ENCODE data around the gene MRPL14. TPM values are rescaled to one million over a fixed set of nuclear protein-coding genes. Genes with fewer than 3 reads are reported as not detected.

Gene MRPL14
- total and polyA plus RNA-seq, 12 donors, result 22.0 to 94.6 (median 49.3) TPM

DNA sequence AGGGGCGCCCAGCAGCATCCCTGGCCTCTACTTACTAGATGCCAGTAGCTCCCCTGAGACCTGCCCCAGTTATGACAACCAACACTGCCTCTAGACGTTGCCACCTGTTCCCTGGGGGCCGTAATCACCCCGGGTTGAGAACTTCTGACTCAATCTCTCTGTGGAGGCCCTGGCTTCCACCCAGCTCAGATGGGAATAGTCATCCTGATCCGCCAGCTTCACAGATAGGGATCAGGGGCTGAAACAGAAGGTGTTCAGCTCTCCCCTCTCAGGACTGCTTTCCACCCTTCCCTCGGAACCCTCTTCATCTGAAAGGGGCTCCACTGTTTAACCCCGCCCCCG lies 34.7 kb upstream of the MRPL14 start:
- Histone ChIP-seq H3K27me3 (no peaks in the 10 kb centered on the region), H3K36me3 (replicated peaks in 1 of 2) (no peaks in the 10 kb centered on the region), H3K9me3 (replicated peaks in 1 of 3) (no peaks in the 10 kb centered on the region), H3K4me3 (no peak overlapping the region), H3K27ac (no peak overlapping the region), H3K4me1 (replicated peaks in 1 of 2) (peaks cover 0 to 5% of the 10 kb centered on the region in 2 donors)
- 52 to 61% (median 60%) methylated on average over 8 of the region's 8 CpGs for WGBS, 4 donors
- no peak for TF ChIP-seq POLR2A (IDR thresholded peaks at IDR 0.05)
- TF ChIP-seq, protein P1, sequence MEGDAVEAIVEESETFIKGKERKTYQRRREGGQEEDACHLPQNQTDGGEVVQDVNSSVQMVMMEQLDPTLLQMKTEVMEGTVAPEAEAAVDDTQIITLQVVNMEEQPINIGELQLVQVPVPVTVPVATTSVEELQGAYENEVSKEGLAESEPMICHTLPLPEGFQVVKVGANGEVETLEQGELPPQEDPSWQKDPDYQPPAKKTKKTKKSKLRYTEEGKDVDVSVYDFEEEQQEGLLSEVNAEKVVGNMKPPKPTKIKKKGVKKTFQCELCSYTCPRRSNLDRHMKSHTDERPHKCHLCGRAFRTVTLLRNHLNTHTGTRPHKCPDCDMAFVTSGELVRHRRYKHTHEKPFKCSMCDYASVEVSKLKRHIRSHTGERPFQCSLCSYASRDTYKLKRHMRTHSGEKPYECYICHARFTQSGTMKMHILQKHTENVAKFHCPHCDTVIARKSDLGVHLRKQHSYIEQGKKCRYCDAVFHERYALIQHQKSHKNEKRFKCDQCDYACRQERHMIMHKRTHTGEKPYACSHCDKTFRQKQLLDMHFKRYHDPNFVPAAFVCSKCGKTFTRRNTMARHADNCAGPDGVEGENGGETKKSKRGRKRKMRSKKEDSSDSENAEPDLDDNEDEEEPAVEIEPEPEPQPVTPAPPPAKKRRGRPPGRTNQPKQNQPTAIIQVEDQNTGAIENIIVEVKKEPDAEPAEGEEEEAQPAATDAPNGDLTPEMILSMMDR (IDR thresholded peaks at IDR 0.05), result no peak
- DNase-seq, result peak in 6 of 7 donors; percentile 59 to 79 (median 68)
- intact Hi-C loops (cut with DNase I), result no loop called here

DNA sequence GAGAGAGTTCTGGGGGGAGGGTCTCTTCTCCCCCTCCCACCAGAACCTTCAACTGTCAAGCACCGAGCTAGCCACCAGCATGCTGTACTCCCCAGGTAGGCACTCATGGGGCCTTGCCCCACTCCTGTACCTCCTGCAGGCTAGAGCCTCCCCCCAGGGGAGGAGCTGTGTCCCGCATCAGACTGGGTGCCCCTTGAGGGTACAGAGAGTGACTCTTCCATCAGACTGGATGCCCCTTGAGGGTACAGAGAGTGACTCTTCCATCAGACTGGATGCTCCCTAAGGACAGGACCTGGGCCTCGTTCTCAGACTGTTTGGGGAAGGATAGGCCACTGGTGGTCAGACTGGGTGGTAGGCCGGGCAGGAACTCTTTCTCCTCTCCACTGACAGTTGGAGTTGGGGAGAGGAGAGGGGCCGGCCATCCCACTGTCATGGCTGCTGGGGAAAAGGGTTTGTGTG lies 31.5 kb upstream of the MRPL14 start, which contains the start of gene CAPN11:
Gene CAPN11, plus strand, starts transcription at position 51 of the 459 bp plus-strand sequence. Its CDS starts 29 bp downstream, at position 80.
- no peak for TF ChIP-seq POLR2A (IDR thresholded peaks at IDR 0.05)
- TF ChIP-seq, protein P1 (IDR thresholded peaks at IDR 0.05), result no peak
- WGBS, 4 donors, result 75 to 100% (median 88%) methylated on average over 1 to 5 of the region's 5 CpGs
- Histone ChIP-seq H3K27me3 (no peaks in the 10 kb centered on the region), H3K27ac (no peak within 1 kb of the TSS), H3K4me1 (replicated peaks in 1 of 2) (peaks cover 0 to 5% of the 10 kb centered on the region in 2 donors), H3K36me3 (replicated peaks in 1 of 2) (no peaks in the 10 kb centered on the region), H3K4me3 (no peak within 1 kb of the TSS), H3K9me3 (replicated peaks in 1 of 3) (no peaks in the 10 kb centered on the region)
- intact Hi-C loops (cut with DNase I), result loop anchor here in 1 of 2 donors (10.0 kb wide), 1 partner anchor 176 kb away; no protein-coding TSS in a partner anchor
- no peak for DNase-seq

DNA sequence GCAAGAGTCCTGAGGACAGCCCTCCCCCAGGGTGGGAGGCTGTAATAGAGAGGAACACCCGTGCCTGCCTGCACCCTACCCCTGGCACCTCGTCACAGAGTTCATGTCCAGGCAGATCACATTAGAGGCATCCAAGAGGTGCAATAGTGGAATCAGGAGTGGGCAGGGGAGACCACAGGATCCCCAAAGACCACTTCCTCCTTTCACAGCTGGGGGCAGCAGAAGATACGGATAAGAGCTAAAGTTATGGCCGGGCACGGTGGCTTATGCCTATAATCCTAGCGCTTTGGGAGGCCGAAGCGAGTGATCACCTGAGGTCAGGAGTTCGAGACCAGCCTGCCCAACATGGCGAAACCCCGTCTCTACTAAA lies 29.9 kb upstream of the MRPL14 start:
- no peaks in the 10 kb centered on the region for H3K9me3 ChIP-seq (replicated peaks in 1 of 3)
- TF ChIP-seq, protein P1 (IDR thresholded peaks at IDR 0.05), result no peak
- H3K4me3 ChIP-seq, result no peak overlapping the region
- WGBS, 4 donors, result 77 to 88% (median 79%) methylated on average over 8 to 11 of the region's 11 CpGs
- H3K4me1 ChIP-seq (replicated peaks in 1 of 2), result peaks cover 0 to 5% of the 10 kb centered on the region in 2 donors
- intact Hi-C loops (cut with DNase I), result loop anchor here in 1 of 2 donors (10.0 kb wide), 1 partner anchor 178 kb away; no protein-coding TSS in a partner anchor
- H3K36me3 ChIP-seq (replicated peaks in 1 of 2), result no peaks in the 10 kb centered on the region
- no peaks in the 10 kb centered on the region for H3K27me3 ChIP-seq
- no peak for DNase-seq
- H3K27ac ChIP-seq, result no peak overlapping the region

DNA sequence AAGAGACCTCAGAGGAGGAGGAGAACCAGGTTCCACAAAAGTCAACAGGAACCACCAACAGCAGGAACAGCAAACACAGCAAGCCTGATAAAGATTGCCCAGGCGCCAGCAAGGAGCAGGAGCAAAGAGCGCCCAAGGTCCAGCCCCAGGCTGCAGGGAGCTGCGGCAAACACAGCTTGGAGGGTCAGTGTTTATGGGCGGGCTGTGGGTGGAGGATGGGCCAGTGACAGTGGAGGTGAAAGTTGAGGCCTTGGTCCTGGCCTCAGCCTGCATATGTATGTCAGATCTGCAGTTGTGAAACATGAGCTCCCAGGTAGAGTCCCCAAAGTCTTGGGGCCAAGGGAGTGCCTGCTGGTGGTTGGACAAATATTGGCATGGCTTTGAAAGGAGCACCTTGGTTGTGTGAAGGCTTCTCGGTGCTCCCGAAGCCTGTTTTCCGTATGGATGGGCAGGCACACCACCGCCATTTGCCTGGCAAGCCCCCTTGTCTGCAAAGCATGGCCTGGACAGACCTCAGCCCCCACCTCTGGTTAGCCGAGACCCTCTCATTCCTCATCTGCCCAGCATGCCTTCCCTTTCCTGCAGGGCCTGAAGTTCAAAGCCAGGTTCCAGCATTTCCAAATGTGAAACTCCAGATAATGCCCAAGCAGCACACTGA lies 29.4 kb upstream of the MRPL14 start:
- H3K4me1 ChIP-seq (replicated peaks in 1 of 2), result peaks cover 0 to 1% of the 10 kb centered on the region in 2 donors
- H3K27me3 ChIP-seq, result no peaks in the 10 kb centered on the region
- no peak for TF ChIP-seq POLR2A (IDR thresholded peaks at IDR 0.05)
- TF ChIP-seq, protein P1 (IDR thresholded peaks at IDR 0.05), result no peak
- no peaks in the 10 kb centered on the region for H3K36me3 ChIP-seq (replicated peaks in 1 of 2)
- no peak overlapping the region for H3K27ac ChIP-seq
- DNase-seq, result no peak
- intact Hi-C loops (cut with DNase I), result loop anchor here in 1 of 2 donors (10.0 kb wide), 1 partner anchor 178 kb away; no protein-coding TSS in a partner anchor
- no peak overlapping the region for H3K4me3 ChIP-seq
- no peaks in the 10 kb centered on the region for H3K9me3 ChIP-seq (replicated peaks in 1 of 3)
- 83 to 87% (median 86%) methylated on average over 5 to 9 of the region's 9 CpGs for WGBS, 4 donors

Measured in adrenal gland (tissue), 12 donors.